Effector memory CD4-positive, alpha-beta T cell (primary cell): Measurements from ENCODE around the gene DHRS11.
"Not testable (repeated sequence)": the region's sequence is repeated elsewhere in the genome, so short reads cannot be mapped to it uniquely, and the experiment has no call there.

Source experiments
- DNase-seq, 3 donors: peaks; one replicate each; pipeline ENCODE4 v3.0.0-alpha.2; 2020
- H3K27ac ChIP-seq: 2 replicates; pipeline ENCODE4 v1.7.0; 2013; ENCODE audit warnings: mild to moderate bottlenecking, low read length, moderate library complexity; ENCODE audit not compliant: insufficient read depth, poor library complexity, severe bottlenecking
- H3K27me3 ChIP-seq: replicated peaks from 2 replicates; pipeline ENCODE4 v1.7.0; 2013; ENCODE audit warnings: mild to moderate bottlenecking, low read length; ENCODE audit not compliant: insufficient read depth, control insufficient read depth, poor library complexity, severe bottlenecking
- H3K36me3 ChIP-seq: 2 replicates; pipeline ENCODE4 v1.7.0; 2013; ENCODE audit warnings: mild to moderate bottlenecking, low read length, moderate library complexity; ENCODE audit not compliant: control insufficient read depth, insufficient read depth
- H3K4me1 ChIP-seq: 2 replicates; pipeline ENCODE4 v1.7.0; 2013; ENCODE audit warnings: low read length, mild to moderate bottlenecking; ENCODE audit not compliant: control insufficient read depth, insufficient read depth, poor library complexity, severe bottlenecking
- H3K4me3 ChIP-seq: 2 replicates; pipeline ENCODE4 v1.7.0; 2013; ENCODE audit warnings: low read length, low read depth, mild to moderate bottlenecking; ENCODE audit not compliant: insufficient read depth, poor library complexity, severe bottlenecking
- H3K9me3 ChIP-seq: 2 replicates; pipeline ENCODE4 v1.7.0; 2013; ENCODE audit warnings: mild to moderate bottlenecking, low read length, moderate library complexity; ENCODE audit not compliant: control insufficient read depth

DHRS11 gene

GRCh38 chr17:36601303-36602029, 9.8 kb downstream of the DHRS11 start, which contains the start of gene MRM1:
Gene MRM1 (plus strand): TSS chr17:36601583. CDS start chr17:36601811, 228 bp downstream.
- Histone ChIP-seq H3K36me3 (no peaks in the 10 kb centered on the region), H3K27me3 (no peaks in the 10 kb centered on the region), H3K9me3 (no peaks in the 10 kb centered on the region), H3K4me3 (peak within 1 kb of the TSS; percentile 93), H3K27ac (peak within 1 kb of the TSS; percentile 65), H3K4me1 (peaks cover 15% of the 10 kb centered on the region)
- peak; percentile 80 to 90 (median 85) for DNase-seq

- H3K4me1 ChIP-seq: peaks cover 15% of the 10 kb centered on the region
- peak overlapping the region; percentile 65 for H3K27ac ChIP-seq
- DNase-seq: no peak
- H3K9me3 ChIP-seq: no peaks in the 10 kb centered on the region
- no peaks in the 10 kb centered on the region for H3K36me3 ChIP-seq
- H3K4me3 ChIP-seq: peak overlapping the region; percentile 93
- no peaks in the 10 kb centered on the region for H3K27me3 ChIP-seq
Measured at GRCh38 chr17:36602030-36602748, 10.5 kb downstream of the DHRS11 start.

- peak; percentile 53 to 60 (median 54) for DNase-seq
- H3K36me3 ChIP-seq: no peaks in the 10 kb centered on the region
- H3K4me1 ChIP-seq: peaks cover 15% of the 10 kb centered on the region
- peak overlapping the region; percentile 93 for H3K4me3 ChIP-seq
- no peaks in the 10 kb centered on the region for H3K9me3 ChIP-seq
- H3K27ac ChIP-seq: no peak overlapping the region
- H3K27me3 ChIP-seq: no peaks in the 10 kb centered on the region
Measured at GRCh38 chr17:36602924-36603384, 11.3 kb downstream of the DHRS11 start.

- not testable (repeated sequence) for DNase-seq, H3K9me3 ChIP-seq, H3K4me3 ChIP-seq, H3K27ac ChIP-seq, H3K27me3 ChIP-seq, H3K36me3 ChIP-seq
- H3K4me1 ChIP-seq: peaks cover 15% of the 10 kb centered on the region
Measured at GRCh38 chr17:36605028-36605427, 13.3 kb downstream of the DHRS11 start.

GRCh38 chr17:36608280-36608679, 16.6 kb downstream of the DHRS11 start:
- Histone ChIP-seq H3K27ac (no peak overlapping the region), H3K4me1 (no peaks in the 10 kb centered on the region), H3K36me3 (no peaks in the 10 kb centered on the region), H3K4me3 (no peak overlapping the region), H3K27me3 (no peaks in the 10 kb centered on the region), H3K9me3 (no peaks in the 10 kb centered on the region)
- DNase-seq: no peak

GRCh38 chr17:36608794-36609497, 17.3 kb downstream of the DHRS11 start:
- H3K4me1 ChIP-seq: no peaks in the 10 kb centered on the region
- no peak for DNase-seq
- H3K4me3 ChIP-seq: no peak overlapping the region
- no peaks in the 10 kb centered on the region for H3K27me3 ChIP-seq
- no peaks in the 10 kb centered on the region for H3K9me3 ChIP-seq
- no peak overlapping the region for H3K27ac ChIP-seq
- H3K36me3 ChIP-seq: no peaks in the 10 kb centered on the region

GRCh38 chr17:36609498-36609862, 17.8 kb downstream of the DHRS11 start:
- Histone ChIP-seq H3K27me3 (no peaks in the 10 kb centered on the region), H3K4me1 (no peaks in the 10 kb centered on the region), H3K9me3 (no peaks in the 10 kb centered on the region), H3K27ac (no peak overlapping the region), H3K36me3 (no peaks in the 10 kb centered on the region), H3K4me3 (no peak overlapping the region)
- no peak for DNase-seq

- no peak for DNase-seq
- H3K4me3 ChIP-seq: no peak overlapping the region
- H3K4me1 ChIP-seq: no peaks in the 10 kb centered on the region
- H3K27ac ChIP-seq: no peak overlapping the region
- H3K36me3 ChIP-seq: no peaks in the 10 kb centered on the region
- no peaks in the 10 kb centered on the region for H3K9me3 ChIP-seq
- no peaks in the 10 kb centered on the region for H3K27me3 ChIP-seq
Measured at GRCh38 chr17:36610474-36610873, 18.8 kb downstream of the DHRS11 start.

- Histone ChIP-seq H3K27me3 (no peaks in the 10 kb centered on the region), H3K4me3 (no peak overlapping the region), H3K9me3 (no peaks in the 10 kb centered on the region), H3K36me3 (no peaks in the 10 kb centered on the region), H3K27ac (no peak overlapping the region), H3K4me1 (no peaks in the 10 kb centered on the region)
- no peak for DNase-seq
Measured at GRCh38 chr17:36611345-36612072, 19.8 kb downstream of the DHRS11 start.
